Measurements from ENCODE around the gene KRTAP10-12. TPM values are rescaled to one million over a fixed set of nuclear protein-coding genes. Genes with fewer than 3 reads are reported as not detected.

Gene KRTAP10-12
- total and polyA plus RNA-seq, 2 of the 13 experiments (the other 11 are each of a cell fraction or from before 2014, with no cell fraction given), result not detected

DNA sequence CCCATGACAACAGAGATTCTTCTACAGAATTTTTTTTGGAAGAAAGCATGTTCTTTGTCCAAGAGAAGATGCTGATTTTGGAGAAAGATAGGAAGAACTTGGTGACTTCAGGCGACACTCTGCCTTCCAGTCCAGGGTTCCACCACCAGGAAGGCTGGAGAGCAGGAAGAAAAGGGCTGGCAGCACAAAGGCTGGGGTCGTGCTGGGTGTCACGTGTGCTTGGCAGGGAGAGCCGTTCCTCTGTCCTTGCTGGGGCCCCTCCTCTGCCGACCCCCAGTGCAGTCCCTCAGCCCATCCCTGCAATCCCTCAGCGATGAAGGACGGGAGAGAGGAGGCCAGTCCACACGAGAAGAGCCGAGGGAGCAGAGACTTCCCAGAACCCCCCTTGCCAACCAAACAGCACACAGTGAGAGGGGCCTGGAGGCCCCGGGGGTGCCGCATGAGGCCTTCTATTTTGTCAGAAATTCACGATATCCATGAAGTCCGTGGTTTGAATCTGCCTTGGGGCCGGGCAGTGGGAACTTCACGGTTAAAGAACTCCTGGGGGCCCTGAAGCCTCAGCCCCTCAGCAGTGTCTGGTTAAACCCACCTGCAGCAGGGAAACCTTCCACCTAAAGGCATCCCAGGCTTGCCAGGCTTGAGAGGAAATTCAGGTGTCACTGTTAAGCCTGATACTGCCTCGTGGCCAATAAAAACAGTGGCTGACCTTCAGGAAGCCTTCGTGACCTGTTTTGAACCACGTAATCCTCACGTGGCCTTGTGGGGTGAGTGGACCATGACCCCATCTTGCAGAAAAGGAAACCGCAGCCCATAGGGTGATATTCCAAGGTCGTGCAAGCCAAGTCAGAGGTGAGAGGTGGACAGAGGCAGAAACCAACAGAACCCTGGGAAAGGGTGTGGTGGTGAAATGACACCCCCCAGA is 3.4 kb downstream of the KRTAP10-12 start (continued):
- TF ChIP-seq RBFOX2 (IDR thresholded peaks at IDR 0.05; ENCODE audit: low read depth, low read length) (no peak), KLF6 (CRISPR knock-in tag; IDR thresholded peaks at IDR 0.05) (no peak), ZNF282 (IDR thresholded peaks at IDR 0.05; ENCODE audit: partially characterized antibody) (no peak), SALL1 (CRISPR knock-in tag; IDR thresholded peaks at IDR 0.05) (peak; percentile 96), ZNF33A (CRISPR knock-in tag; IDR thresholded peaks at IDR 0.05; ENCODE audit: borderline replicate concordance) (no peak), KLF16 (CRISPR knock-in tag; IDR thresholded peaks at IDR 0.05) (peak in 1 of 2 experiments; percentile 62; a peak in 2 of 4 replicates), PTBP1 (IDR thresholded peaks at IDR 0.05; ENCODE audit: low read depth, low read length, poor library complexity, severe bottlenecking) (no peak), CENPT (CRISPR knock-in tag; IDR thresholded peaks at IDR 0.05; ENCODE audit: low read depth) (no peak), ELF4 (CRISPR knock-in tag; IDR thresholded peaks at IDR 0.05; ENCODE audit: borderline replicate concordance) (no peak), ZNF776 (CRISPR knock-in tag; IDR thresholded peaks at IDR 0.05) (no peak), KDM6A (CRISPR knock-in tag; IDR thresholded peaks at IDR 0.05; ENCODE audit: low read depth) (peak; percentile 69; the same call in 1 of the 2 replicates), PHF5A (CRISPR knock-in tag; IDR thresholded peaks at IDR 0.05; ENCODE audit: low read depth, unreplicated experiment) (no peak), ZNF749 (CRISPR knock-in tag; IDR thresholded peaks at IDR 0.05; ENCODE audit: borderline replicate concordance) (no peak)
- TF ChIP-seq, protein P1, sequence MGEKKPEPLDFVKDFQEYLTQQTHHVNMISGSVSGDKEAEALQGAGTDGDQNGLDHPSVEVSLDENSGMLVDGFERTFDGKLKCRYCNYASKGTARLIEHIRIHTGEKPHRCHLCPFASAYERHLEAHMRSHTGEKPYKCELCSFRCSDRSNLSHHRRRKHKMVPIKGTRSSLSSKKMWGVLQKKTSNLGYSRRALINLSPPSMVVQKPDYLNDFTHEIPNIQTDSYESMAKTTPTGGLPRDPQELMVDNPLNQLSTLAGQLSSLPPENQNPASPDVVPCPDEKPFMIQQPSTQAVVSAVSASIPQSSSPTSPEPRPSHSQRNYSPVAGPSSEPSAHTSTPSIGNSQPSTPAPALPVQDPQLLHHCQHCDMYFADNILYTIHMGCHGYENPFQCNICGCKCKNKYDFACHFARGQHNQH (CRISPR knock-in tag; IDR thresholded peaks at IDR 0.05), result peak; percentile 64
- TF ChIP-seq, protein P2, sequence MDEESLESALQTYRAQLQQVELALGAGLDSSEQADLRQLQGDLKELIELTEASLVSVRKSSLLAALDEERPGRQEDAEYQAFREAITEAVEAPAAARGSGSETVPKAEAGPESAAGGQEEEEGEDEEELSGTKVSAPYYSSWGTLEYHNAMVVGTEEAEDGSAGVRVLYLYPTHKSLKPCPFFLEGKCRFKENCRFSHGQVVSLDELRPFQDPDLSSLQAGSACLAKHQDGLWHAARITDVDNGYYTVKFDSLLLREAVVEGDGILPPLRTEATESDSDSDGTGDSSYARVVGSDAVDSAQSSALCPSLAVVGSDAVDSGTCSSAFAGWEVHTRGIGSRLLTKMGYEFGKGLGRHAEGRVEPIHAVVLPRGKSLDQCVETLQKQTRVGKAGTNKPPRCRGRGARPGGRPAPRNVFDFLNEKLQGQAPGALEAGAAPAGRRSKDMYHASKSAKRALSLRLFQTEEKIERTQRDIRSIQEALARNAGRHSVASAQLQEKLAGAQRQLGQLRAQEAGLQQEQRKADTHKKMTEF (CRISPR knock-in tag; IDR thresholded peaks at IDR 0.05), result peak; percentile 54; the same call in 1 of the 2 replicates
- TF ChIP-seq, protein P3, sequence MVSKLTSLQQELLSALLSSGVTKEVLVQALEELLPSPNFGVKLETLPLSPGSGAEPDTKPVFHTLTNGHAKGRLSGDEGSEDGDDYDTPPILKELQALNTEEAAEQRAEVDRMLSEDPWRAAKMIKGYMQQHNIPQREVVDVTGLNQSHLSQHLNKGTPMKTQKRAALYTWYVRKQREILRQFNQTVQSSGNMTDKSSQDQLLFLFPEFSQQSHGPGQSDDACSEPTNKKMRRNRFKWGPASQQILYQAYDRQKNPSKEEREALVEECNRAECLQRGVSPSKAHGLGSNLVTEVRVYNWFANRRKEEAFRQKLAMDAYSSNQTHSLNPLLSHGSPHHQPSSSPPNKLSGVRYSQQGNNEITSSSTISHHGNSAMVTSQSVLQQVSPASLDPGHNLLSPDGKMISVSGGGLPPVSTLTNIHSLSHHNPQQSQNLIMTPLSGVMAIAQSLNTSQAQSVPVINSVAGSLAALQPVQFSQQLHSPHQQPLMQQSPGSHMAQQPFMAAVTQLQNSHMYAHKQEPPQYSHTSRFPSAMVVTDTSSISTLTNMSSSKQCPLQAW (CRISPR knock-in tag; IDR thresholded peaks at IDR 0.05), result peak; percentile 80
- TF ChIP-seq, protein P4, sequence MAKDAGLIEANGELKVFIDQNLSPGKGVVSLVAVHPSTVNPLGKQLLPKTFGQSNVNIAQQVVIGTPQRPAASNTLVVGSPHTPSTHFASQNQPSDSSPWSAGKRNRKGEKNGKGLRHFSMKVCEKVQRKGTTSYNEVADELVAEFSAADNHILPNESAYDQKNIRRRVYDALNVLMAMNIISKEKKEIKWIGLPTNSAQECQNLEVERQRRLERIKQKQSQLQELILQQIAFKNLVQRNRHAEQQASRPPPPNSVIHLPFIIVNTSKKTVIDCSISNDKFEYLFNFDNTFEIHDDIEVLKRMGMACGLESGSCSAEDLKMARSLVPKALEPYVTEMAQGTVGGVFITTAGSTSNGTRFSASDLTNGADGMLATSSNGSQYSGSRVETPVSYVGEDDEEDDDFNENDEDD (CRISPR knock-in tag; IDR thresholded peaks at IDR 0.05; ENCODE audit: borderline replicate concordance), result peak; percentile 68; the same call in 1 of the 2 replicates
- TF ChIP-seq, protein P5, sequence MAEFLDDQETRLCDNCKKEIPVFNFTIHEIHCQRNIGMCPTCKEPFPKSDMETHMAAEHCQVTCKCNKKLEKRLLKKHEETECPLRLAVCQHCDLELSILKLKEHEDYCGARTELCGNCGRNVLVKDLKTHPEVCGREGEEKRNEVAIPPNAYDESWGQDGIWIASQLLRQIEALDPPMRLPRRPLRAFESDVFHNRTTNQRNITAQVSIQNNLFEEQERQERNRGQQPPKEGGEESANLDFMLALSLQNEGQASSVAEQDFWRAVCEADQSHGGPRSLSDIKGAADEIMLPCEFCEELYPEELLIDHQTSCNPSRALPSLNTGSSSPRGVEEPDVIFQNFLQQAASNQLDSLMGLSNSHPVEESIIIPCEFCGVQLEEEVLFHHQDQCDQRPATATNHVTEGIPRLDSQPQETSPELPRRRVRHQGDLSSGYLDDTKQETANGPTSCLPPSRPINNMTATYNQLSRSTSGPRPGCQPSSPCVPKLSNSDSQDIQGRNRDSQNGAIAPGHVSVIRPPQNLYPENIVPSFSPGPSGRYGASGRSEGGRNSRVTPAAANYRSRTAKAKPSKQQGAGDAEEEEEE (CRISPR knock-in tag; IDR thresholded peaks at IDR 0.05; ENCODE audit: borderline replicate concordance), result no peak
- TF ChIP-seq, protein P6, sequence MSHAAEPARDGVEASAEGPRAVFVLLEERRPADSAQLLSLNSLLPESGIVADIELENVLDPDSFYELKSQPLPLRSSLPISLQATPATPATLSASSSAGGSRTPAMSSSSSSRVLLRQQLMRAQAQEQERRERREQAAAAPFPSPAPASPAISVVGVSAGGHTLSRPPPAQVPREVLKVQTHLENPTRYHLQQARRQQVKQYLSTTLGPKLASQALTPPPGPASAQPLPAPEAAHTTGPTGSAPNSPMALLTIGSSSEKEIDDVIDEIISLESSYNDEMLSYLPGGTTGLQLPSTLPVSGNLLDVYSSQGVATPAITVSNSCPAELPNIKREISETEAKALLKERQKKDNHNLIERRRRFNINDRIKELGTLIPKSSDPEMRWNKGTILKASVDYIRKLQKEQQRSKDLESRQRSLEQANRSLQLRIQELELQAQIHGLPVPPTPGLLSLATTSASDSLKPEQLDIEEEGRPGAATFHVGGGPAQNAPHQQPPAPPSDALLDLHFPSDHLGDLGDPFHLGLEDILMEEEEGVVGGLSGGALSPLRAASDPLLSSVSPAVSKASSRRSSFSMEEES (CRISPR knock-in tag; IDR thresholded peaks at IDR 0.05), result peak; percentile 91
